ENCODE data around the gene GCAT.
"Not testable (repeated sequence)": the region's sequence is repeated elsewhere in the genome, so short reads cannot be mapped to it uniquely, and the experiment has no call there.

GCAT gene

GRCh38 chr22:37782340-37783168 is 25.2 kb upstream of the GCAT start:
- no peak for TF ChIP-seq CTCF (IDR thresholded peaks at IDR 0.05)
- H3K27ac ChIP-seq = no peak overlapping the region
- no peak overlapping the region for H3K4me3 ChIP-seq
- DNase-seq (ENCODE audit: low spot score) = no peak

DNA sequence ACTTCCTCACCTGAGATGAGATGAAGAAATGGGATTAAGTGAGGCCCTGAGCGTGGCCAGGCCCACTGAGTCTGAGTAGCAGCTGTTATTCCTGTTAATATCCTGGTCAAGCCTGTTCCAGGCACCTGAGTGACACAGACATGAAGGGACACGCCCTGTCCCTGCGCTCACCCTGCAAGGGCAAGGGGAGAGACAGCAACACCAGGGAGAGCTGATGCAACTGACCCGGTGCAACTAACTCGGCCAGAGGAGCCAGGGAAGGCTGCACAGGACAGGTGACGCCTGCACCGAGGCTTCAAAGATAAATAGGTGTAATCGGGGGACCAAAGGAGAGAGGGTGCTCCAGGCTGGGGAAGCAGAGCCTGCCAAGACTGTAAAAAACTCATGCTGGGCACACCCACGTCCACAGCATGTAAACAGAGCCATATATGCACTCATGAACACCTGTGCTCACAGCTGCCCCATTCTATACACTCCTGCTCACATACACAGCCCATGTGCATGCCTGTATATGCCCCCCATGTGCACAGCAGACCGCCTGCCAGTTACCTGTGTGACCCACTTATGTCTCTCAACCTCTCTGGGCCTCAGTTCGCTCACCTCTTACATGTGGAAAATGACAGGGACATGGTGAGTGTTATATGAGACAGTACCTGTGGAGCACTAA is 22.8 kb upstream of the GCAT start:
- no peak for DNase-seq (ENCODE audit: low spot score)
- Histone ChIP-seq H3K27ac (no peak overlapping the region), H3K4me3 (no peak overlapping the region)
- no peak for TF ChIP-seq CTCF (IDR thresholded peaks at IDR 0.05)

- H3K4me3 ChIP-seq = no peak overlapping the region
- TF ChIP-seq CTCF (IDR thresholded peaks at IDR 0.05) = no peak
- H3K27ac ChIP-seq = no peak overlapping the region
- no peak for DNase-seq (ENCODE audit: low spot score)
Observed at GRCh38 chr22:37790234-37790633, 17.5 kb upstream of the GCAT start.

- no peak for DNase-seq (ENCODE audit: low spot score)
- H3K27ac ChIP-seq = no peak overlapping the region
- TF ChIP-seq CTCF (IDR thresholded peaks at IDR 0.05) = no peak
- H3K4me3 ChIP-seq = no peak overlapping the region
Observed at GRCh38 chr22:37792494-37792893, 15.2 kb upstream of the GCAT start.

DNA sequence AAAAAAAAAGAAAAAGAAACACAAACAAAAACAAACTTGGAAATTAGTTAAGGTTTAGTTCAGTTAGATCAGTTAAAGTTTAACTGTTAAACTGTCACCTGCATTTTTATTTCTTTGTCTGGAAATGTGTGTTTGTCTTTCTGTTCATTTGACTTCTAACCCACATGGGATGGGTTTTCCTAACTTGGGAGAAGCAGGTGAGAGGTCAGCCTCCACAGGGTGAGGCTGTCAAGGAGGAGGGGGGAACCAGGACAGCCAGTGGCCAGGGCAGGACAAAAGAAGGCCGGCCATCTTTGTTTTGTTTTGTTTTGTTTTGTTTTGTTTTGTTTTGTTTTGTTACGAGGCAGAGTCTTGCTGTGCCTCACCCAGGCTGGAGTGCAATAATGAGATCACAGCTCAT is 13.4 kb upstream of the GCAT start:
- no peak for TF ChIP-seq CTCF (IDR thresholded peaks at IDR 0.05)
- Histone ChIP-seq H3K27ac (no peak overlapping the region), H3K4me3 (no peak overlapping the region)
- no peak for DNase-seq (ENCODE audit: low spot score)

DNA sequence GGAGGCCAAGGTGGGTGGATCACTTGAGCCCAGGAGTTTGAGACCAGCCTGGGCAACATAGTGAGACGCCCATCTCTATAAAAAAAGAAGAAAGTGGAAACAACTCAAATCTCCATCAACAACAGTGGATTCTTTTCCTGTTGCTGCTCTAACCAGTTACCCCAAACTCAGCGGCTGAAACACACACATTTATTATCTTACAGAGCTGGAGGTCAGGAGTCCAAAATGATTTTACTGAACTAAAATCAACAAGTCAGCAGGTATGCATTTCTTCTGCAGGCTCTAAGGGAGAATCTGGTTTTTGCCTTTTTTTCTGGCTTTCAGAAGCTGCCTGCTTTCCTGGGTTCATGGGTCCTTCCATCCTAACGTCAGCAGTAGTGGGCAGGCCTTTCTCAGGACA is 11.7 kb upstream of the GCAT start:
- H3K4me3 ChIP-seq = no peak overlapping the region
- no peak for DNase-seq (ENCODE audit: low spot score)
- TF ChIP-seq CTCF (IDR thresholded peaks at IDR 0.05) = no peak
- H3K27ac ChIP-seq = no peak overlapping the region

- not testable (repeated sequence) for DNase-seq (ENCODE audit: low spot score); H3K27ac ChIP-seq; H3K4me3 ChIP-seq
Observed at GRCh38 chr22:37797259-37797658, 10.5 kb upstream of the GCAT start.

All from coronary artery (tissue), 2 donors.